22Rv1 (cell line): ENCODE data around the gene TECPR2.
"Not testable (repeated sequence)": the region's sequence is repeated elsewhere in the genome, so short reads cannot be mapped to it uniquely, and the experiment has no call there.

Experiments
- H3K27ac ChIP-seq: fragments of 450-650 bp; 2 replicates; pipeline ENCODE4 v1.5.1; 2017
- ZFX ChIP-seq: fragments of 450-650 bp; IDR thresholded peaks from 2 replicates; pipeline ENCODE4 v1.6.1; 2017; ENCODE audit warnings: antibody characterized with exemption, borderline replicate concordance
- TF ChIP-seq, protein P1 (sequence below): fragments of 450-650 bp; IDR thresholded peaks from 2 replicates; pipeline ENCODE4 v1.5.1; 2017; ENCODE audit warnings: mild to moderate bottlenecking

TECPR2 gene

DNA sequence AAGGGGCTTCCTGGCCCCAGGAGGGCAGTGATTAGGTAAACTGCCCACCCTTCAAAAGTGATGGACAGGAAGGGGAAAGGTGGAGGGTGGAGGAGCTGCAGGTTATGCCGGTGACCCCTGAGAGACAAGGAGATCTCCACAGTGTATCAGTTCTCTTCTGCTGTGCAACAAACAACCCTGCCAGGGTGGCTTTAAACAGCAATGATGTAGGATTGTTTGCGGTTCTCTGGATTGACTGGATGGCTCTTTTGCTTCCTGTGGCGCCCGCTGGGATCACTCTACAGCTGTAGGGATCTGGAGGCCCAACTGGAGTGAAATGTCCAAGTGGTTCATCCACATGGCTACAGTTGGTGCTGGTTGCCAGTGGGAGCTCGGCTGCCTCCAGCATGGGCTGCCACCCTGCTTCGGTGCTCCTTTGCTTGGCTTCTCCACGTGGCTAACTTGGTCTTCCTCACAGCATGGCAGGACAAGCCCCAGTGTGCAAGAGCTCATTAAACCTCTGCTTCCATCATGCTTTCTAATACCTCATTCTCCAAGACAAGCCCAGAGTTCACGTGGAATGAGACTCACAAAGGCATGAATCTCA lies 155.4 kb downstream of the TECPR2 start:
- TF ChIP-seq, protein P1, sequence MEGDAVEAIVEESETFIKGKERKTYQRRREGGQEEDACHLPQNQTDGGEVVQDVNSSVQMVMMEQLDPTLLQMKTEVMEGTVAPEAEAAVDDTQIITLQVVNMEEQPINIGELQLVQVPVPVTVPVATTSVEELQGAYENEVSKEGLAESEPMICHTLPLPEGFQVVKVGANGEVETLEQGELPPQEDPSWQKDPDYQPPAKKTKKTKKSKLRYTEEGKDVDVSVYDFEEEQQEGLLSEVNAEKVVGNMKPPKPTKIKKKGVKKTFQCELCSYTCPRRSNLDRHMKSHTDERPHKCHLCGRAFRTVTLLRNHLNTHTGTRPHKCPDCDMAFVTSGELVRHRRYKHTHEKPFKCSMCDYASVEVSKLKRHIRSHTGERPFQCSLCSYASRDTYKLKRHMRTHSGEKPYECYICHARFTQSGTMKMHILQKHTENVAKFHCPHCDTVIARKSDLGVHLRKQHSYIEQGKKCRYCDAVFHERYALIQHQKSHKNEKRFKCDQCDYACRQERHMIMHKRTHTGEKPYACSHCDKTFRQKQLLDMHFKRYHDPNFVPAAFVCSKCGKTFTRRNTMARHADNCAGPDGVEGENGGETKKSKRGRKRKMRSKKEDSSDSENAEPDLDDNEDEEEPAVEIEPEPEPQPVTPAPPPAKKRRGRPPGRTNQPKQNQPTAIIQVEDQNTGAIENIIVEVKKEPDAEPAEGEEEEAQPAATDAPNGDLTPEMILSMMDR: no peak
- no peak for TF ChIP-seq ZFX
- no peak overlapping the region for H3K27ac ChIP-seq

DNA sequence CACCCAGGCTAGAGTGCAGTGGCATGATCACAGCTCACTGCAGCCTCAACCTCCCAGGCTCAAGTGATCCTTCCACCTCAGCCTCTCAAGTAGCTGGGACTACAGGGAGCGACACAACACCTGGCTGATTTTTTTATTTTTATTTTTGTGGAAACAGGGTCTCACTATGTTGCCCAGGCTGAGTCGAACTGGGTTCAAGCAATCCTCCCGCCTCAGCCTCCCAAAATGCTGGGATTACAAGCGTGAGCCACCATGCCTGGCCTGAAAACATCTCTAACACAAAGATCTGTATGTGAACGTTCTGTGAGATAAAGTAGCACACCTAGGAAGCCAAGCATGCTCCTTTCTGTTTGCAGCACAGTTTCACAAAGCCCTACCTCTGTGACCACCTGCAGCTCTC lies 157.0 kb downstream of the TECPR2 start:
- not testable (repeated sequence) for H3K27ac ChIP-seq

DNA sequence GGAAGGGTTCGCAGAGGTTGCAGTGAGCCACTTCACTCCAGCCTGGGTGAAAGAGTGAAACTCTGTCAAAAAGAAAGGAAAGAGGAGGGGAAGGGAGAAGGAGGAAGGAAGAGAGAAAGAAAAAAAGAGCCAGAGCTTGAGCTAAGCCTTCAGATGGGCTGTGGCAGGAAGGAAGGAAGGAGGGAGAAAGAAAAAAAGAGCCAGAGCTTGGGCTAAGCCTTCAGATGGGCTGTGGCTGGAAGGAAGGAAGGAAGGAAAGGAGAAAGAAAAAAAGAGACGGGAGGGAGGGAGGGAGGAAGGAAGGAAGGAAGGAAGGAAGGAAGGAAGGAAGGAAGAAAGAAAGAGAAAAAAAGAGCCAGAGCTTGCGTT lies 160.4 kb downstream of the TECPR2 start:
- H3K27ac ChIP-seq: no peak overlapping the region
- TF ChIP-seq ZFX: no peak

DNA sequence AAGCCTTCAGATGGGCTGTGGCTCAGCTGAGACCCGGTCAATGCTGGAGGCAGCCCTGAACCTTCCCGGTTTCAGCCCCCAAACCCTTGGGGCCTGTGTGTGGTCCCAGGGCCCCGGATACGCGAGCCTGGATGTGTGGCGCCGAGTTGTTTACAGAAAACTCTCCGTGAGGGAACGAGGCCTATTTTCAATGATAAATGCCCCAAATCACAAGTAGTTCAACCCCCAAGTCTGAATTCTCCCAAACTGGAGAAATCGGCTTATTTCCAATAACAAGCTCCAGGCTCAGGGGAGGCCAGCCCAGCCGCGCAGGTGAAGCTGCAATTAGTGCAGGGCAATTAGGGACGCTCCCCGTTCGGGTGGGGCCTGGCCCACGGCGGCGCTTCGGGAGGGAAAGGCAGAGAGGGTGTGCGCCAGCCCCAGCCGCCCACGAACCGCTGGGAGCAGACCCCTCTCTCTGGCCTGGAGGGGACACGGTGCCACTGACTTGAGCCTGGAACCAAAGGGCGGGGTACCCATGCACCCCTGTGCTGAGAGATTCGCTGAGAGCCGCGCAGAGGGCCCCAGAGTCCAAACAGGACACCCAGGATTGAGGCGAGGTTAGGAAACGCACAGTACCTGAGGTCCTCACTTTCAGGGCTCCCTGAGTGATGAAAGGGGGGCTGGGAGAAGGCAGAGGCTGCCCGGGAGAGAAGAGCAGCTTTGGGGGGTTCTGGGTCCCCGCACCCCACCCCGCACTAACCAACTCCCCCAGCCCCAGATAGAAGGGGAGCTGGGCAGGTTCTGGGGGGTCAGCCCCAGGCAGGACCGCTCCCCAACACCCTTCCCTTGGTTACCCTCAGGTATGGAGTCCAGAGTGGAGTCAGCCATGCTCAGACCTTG lies 161.1 kb downstream of the TECPR2 start:
- TF ChIP-seq, protein P1: no peak
- no peak for TF ChIP-seq ZFX
- H3K27ac ChIP-seq: no peak overlapping the region

DNA sequence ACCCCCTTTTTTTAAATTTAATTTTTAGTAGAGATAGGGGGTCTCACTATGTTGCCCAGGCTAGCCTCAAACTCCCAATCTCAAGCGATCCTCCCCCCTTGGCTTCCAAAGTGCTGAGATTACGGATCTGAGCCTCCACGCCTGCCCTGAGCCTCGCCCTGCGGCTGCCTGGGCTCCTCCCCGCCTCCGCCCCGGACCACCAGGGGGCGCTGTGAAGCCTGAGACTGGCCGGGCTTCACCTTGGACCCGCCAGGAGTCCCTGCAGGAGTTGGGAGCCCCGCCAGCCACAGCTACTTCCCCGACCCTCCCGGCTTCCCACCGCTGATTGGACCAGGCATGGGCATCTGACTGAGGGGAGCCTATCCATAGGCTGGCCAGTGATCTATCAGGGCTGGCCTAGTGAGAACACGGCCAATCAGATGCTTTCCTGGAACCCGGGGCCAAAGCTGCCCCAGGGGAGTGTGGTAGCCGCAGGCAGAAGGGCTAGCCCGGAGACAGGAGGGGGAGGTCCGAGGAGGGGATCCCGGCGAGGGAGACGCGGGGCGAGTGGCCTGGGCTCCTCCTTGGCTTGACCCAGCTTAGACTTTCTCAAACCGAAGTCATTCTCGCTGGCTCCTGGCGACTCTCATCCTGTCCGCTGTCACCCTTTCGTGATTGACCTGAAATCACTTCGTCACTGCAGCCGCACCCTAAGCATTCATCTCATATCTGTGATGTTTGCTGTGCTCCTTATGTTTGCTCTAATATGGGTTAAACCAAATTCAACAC lies 161.9 kb downstream of the TECPR2 start:
- H3K27ac ChIP-seq: peak overlapping the region; percentile 86
- no peak for TF ChIP-seq ZFX
- TF ChIP-seq, protein P1: peak; percentile 98

DNA sequence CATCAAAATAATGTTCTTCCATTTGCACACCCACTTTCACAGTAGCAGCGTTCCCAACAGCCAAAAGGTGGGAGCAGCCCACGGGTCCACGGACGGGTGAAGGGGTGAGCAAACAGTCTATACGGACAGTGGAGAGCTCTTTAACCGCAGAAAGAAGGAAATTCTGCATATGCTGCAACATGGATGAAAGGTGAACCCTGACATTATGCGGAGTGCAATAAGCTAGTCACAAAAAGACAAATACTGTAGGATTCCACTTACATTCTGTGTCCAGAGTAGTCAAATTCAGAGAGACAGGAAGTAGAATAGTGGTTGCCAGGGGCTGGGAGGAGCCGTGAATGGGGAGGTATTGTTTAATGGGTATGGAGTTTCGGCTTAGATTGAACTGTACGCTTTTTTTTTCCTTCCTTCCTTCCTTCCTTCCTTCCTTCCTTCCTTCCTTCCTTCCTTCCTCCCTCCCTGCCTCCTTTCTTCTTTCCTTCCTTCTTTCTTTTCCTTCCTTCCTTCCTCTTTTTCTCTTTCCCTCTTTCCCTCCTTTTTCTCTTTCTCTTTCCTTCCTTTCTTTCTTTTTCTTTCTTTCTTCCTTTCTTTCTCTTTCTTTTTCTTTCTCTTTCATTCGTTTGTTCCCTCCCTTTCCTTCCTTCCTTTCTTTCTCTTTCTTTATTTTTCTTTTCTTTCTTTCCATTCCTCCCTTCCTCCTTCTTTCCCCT lies 162.6 kb downstream of the TECPR2 start:
- no peak for TF ChIP-seq ZFX
- TF ChIP-seq, protein P1: no peak
- peak overlapping the region; percentile 86 for H3K27ac ChIP-seq

DNA sequence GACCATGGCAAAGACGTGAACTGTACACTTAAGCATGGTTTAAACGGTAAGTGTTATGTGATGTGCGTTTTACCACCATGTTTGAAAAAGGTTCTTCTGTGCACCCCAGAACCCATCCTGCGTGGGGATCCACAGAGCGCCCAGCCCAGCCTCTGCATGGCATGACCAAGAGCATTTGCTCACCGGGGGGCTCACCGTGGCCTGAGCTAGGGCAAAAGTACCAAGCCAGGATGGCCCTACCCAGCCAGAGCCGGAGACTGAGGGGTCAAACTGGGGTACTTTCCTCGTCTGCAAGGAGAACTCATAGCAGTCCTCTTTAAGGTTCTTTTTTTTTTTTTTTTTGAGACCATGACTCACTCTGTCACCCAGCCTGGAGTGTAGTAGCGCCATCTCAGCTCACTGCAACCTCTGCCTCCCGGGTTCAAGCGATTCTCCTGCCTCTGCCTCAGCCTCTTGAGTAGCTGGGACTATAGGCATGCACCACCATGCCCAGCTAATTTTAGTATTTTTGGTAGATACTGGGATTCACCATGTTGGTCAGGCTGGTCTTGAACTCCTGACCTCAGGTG lies 163.3 kb downstream of the TECPR2 start:
- peak overlapping the region; percentile 86 for H3K27ac ChIP-seq

More for the DNA sequence above, 163.3 kb downstream of the TECPR2 start:
- no peak for TF ChIP-seq ZFX
- TF ChIP-seq, protein P1: no peak
